GM12891 (cell line): ENCODE measurements around the gene IRF8.

ENCODE experiments used
- POLR2A ChIP-seq: IDR thresholded peaks from 2 replicates; pipeline ENCODE4 v1.6.1; 2011; ENCODE audit warnings: low read depth, low read length, control low read depth
- POLR2AphosphoS5 ChIP-seq: IDR thresholded peaks from 2 replicates; pipeline ENCODE4 v1.6.1; 2011; ENCODE audit warnings: low read depth, low read length, control low read depth
- POU2F2 ChIP-seq: IDR thresholded peaks from 2 replicates; pipeline ENCODE4 v1.6.1; 2011; ENCODE audit warnings: low read depth, mild to moderate bottlenecking, control low read depth, low read length, moderate library complexity
- SPI1 ChIP-seq: IDR thresholded peaks from 2 replicates; pipeline ENCODE4 v1.6.1; 2011; ENCODE audit warnings: low read depth, low read length, control low read depth
- TAF1 ChIP-seq: IDR thresholded peaks from 2 replicates; pipeline ENCODE4 v1.6.1; 2011; ENCODE audit warnings: low read depth, low read length, control low read depth

- TF ChIP-seq POLR2A (no peak), POLR2AphosphoS5 (no peak), SPI1 (no peak), TAF1 (no peak), POU2F2 (no peak)
Measured at GRCh38 chr16:85897382-85897781, 1.6 kb upstream of the IRF8 start.
